Mesendoderm (in vitro differentiated cells): Measurements from ENCODE around the gene PECR.
A peak's percentile ranks its signal among the peaks of the same experiment; 100 is the strongest.
"Not testable (repeated sequence)": the region's sequence is repeated elsewhere in the genome, so short reads cannot be mapped to it uniquely, and the experiment has no call there.

ENCODE experiments used
- DNase-seq: peaks from one replicate; pipeline ENCODE4 v3.0.0; 2013
- H2AK5ac ChIP-seq: 2 replicates; pipeline ENCODE4 v1.6.1; 2013; ENCODE audit warnings: low read length, inconsistent platforms
- H2BK120ac ChIP-seq: 2 replicates; pipeline ENCODE4 v1.6.1; 2013; ENCODE audit warnings: low read depth, mild to moderate bottlenecking, low read length, moderate library complexity, mixed read lengths
- H2BK15ac ChIP-seq: replicated peaks from 2 replicates; pipeline ENCODE4 v1.6.1; 2013; ENCODE audit warnings: low read depth, mild to moderate bottlenecking, moderate library complexity
- H2BK5ac ChIP-seq: 2 replicates; pipeline ENCODE4 v1.6.1; 2013; ENCODE audit warnings: low read length, inconsistent platforms
- H3K18ac ChIP-seq: 2 replicates; pipeline ENCODE4 v1.6.1; 2013; ENCODE audit warnings: mild to moderate bottlenecking, low read length, mixed read lengths
- H3K23ac ChIP-seq: one replicate; pipeline ENCODE4 v1.6.1; 2013; ENCODE audit warnings: low read length
- H3K27ac ChIP-seq: 2 replicates; pipeline ENCODE4 v1.5.1; 2013; ENCODE audit warnings: low read depth, mild to moderate bottlenecking, inconsistent platforms, low read length, moderate library complexity
- H3K27me3 ChIP-seq: 2 replicates; pipeline ENCODE4 v1.6.1; 2013; ENCODE audit warnings: low read length, control low read depth, mild to moderate bottlenecking, inconsistent platforms; ENCODE audit not compliant: insufficient read depth, poor library complexity
- H3K36me3 ChIP-seq: 2 replicates; pipeline ENCODE4 v1.6.1; 2013; ENCODE audit warnings: low read length, inconsistent platforms; ENCODE audit not compliant: control insufficient read depth, insufficient read depth
- H3K4ac ChIP-seq: one replicate; pipeline ENCODE4 v1.6.1; 2013; ENCODE audit warnings: low read depth, mild to moderate bottlenecking, low read length, moderate library complexity
- H3K4me1 ChIP-seq: 2 replicates; pipeline ENCODE4 v1.6.1; 2013; ENCODE audit warnings: low read depth, low read length, inconsistent platforms; ENCODE audit not compliant: control insufficient read depth
- H3K4me2 ChIP-seq: 2 replicates; pipeline ENCODE4 v1.6.1; 2013; ENCODE audit warnings: low read length
- H3K4me3 ChIP-seq: 2 replicates; pipeline ENCODE4 v1.5.1; 2013; ENCODE audit warnings: mild to moderate bottlenecking, low read length
- H3K56ac ChIP-seq: one replicate; pipeline ENCODE4 v1.6.1; 2013; ENCODE audit warnings: low read length
- H3K79me1 ChIP-seq: 2 replicates; pipeline ENCODE4 v1.6.1; 2013; ENCODE audit warnings: low read length, inconsistent platforms
- H3K79me2 ChIP-seq: 2 replicates; pipeline ENCODE4 v1.6.1; 2013; ENCODE audit warnings: mild to moderate bottlenecking, low read length; ENCODE audit not compliant: control insufficient read depth, insufficient read depth
- H3K9ac ChIP-seq: 2 replicates; pipeline ENCODE4 v1.6.1; 2013; ENCODE audit warnings: low read length, inconsistent platforms
- H4K5ac ChIP-seq: one replicate; pipeline ENCODE4 v1.6.1; 2013; ENCODE audit warnings: low read length
- H4K8ac ChIP-seq: one replicate; pipeline ENCODE4 v1.6.1; 2013; ENCODE audit warnings: low read depth, mild to moderate bottlenecking, control low read depth, low read length, moderate library complexity
- WGBS: extraction: QIAGEN DNeasy Blood & Tissue Kit; methylation state at CpG from one replicate; pipeline ENCODE4 v1.1.7; 2013; ENCODE audit warnings: low lambda C conversion rate, missing lambda C conversion rate; ENCODE audit not compliant: insufficient coverage; ENCODE audit errors: extremely low coverage; 5-methylcytosine and 5-hydroxymethylcytosine counted together

Gene PECR

GRCh38 chr2:216013080-216013909 lies 68.3 kb downstream of the PECR start, which contains the start of gene MREG:
Gene MREG, minus strand, starts transcription at chr2:216013551. Its CDS starts 224 bp downstream, at chr2:216013327.
- Histone ChIP-seq H3K56ac (peak within 1 kb of the TSS; percentile 96), H4K8ac (no peak within 1 kb of the TSS), H3K79me2 (peaks cover 19% of the 10 kb centered on the region), H3K23ac (peak within 1 kb of the TSS; percentile 49), H3K79me1 (peaks cover 1% of the 10 kb centered on the region), H3K27me3 (no peaks in the 10 kb centered on the region), H3K9ac (peak within 1 kb of the TSS; percentile 73), H2BK120ac (no peak within 1 kb of the TSS), H2AK5ac (peak within 1 kb of the TSS; percentile 20), H2BK15ac (no peak within 1 kb of the TSS), H2BK5ac (peak within 1 kb of the TSS; percentile 36), H3K4ac (peak within 1 kb of the TSS; percentile 94), H4K5ac (no peak within 1 kb of the TSS), H3K18ac (peak within 1 kb of the TSS; percentile 98), H3K4me2 (peak within 1 kb of the TSS; percentile 58), H3K4me1 (no peaks in the 10 kb centered on the region), H3K27ac (peak within 1 kb of the TSS; percentile 42), H3K4me3 (peak within 1 kb of the TSS; percentile 57), H3K36me3 (no peaks in the 10 kb centered on the region)
- DNase-seq = peak; percentile 94
- WGBS = no CpG with 5 or more reads among the region's 70 CpGs

DNA sequence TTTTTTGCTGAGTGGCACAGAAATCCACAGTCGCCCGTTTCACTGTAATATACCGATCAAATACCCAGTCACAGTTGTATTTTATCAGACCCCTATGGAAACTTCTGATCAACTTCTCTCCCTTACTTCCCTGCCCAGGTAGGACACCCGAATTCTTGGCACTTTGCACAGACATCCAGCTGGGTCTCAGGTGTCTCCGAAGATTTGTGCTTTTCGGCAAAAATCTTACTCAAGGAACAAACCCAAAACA lies 68.9 kb downstream of the PECR start:
- no peak overlapping the region for H2AK5ac ChIP-seq
- H3K9ac ChIP-seq = peak overlapping the region; percentile 73
- H2BK5ac ChIP-seq = no peak overlapping the region
- peak overlapping the region; percentile 96 for H3K56ac ChIP-seq
- H3K79me1 ChIP-seq = peaks cover 1% of the 10 kb centered on the region
- no peak overlapping the region for H3K27ac ChIP-seq
- no peaks in the 10 kb centered on the region for H3K4me1 ChIP-seq
- H2BK15ac ChIP-seq = no peak overlapping the region
- no peaks in the 10 kb centered on the region for H3K36me3 ChIP-seq
- no peak for DNase-seq
- H4K8ac ChIP-seq = no peak overlapping the region
- no peak overlapping the region for H3K18ac ChIP-seq
- H3K4me2 ChIP-seq = peak overlapping the region; percentile 58
- H4K5ac ChIP-seq = no peak overlapping the region
- H3K4me3 ChIP-seq = peak overlapping the region; percentile 57
- H2BK120ac ChIP-seq = no peak overlapping the region
- H3K27me3 ChIP-seq = no peaks in the 10 kb centered on the region
- WGBS = no CpG with 5 or more reads among the region's 6 CpGs
- peak overlapping the region; percentile 94 for H3K4ac ChIP-seq
- H3K79me2 ChIP-seq = peaks cover 19% of the 10 kb centered on the region
- H3K23ac ChIP-seq = peak overlapping the region; percentile 49

GRCh38 chr2:216012133-216012829 lies 69.3 kb downstream of the PECR start:
- Histone ChIP-seq H3K36me3 (no peaks in the 10 kb centered on the region), H2BK15ac (no peak overlapping the region), H3K23ac (no peak overlapping the region), H3K79me1 (peaks cover 1% of the 10 kb centered on the region), H4K5ac (no peak overlapping the region), H3K79me2 (peaks cover 19% of the 10 kb centered on the region), H3K27ac (no peak overlapping the region), H3K27me3 (no peaks in the 10 kb centered on the region), H3K4ac (no peak overlapping the region), H2BK120ac (no peak overlapping the region), H3K18ac (no peak overlapping the region), H3K4me3 (peak overlapping the region; percentile 57), H2AK5ac (no peak overlapping the region), H4K8ac (no peak overlapping the region), H3K4me2 (peak overlapping the region; percentile 58), H3K56ac (peak overlapping the region; percentile 29), H2BK5ac (no peak overlapping the region), H3K4me1 (no peaks in the 10 kb centered on the region), H3K9ac (peak overlapping the region; percentile 73)
- no CpG with 5 or more reads among the region's 6 CpGs for WGBS
- no peak for DNase-seq

DNA sequence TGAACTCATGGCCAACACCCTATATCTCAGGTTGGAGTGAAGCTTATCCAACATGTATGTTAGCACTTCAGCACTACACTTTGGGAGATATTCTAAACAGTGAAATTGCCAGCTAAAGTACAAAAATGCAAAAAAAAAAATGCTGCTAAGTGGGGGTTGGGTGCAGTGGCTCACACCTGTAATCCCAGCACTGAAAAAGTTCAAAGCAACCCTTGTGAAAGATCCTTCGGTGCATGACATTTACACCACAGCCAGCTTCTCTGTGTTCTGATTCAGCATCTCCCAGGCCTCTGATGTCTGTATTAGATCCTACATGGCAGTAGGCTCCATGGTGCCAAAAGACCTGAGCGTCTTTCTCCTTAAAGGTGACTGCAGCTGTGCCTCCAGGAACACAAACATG lies 72.4 kb downstream of the PECR start:
- H3K56ac ChIP-seq, H2BK5ac ChIP-seq, H2BK15ac ChIP-seq, DNase-seq, H3K79me1 ChIP-seq, H2AK5ac ChIP-seq, H3K4ac ChIP-seq, H3K36me3 ChIP-seq, H3K27me3 ChIP-seq, H3K23ac ChIP-seq, H4K5ac ChIP-seq, H3K9ac ChIP-seq, H3K4me3 ChIP-seq, H3K4me2 ChIP-seq, H3K18ac ChIP-seq, H3K4me1 ChIP-seq, H2BK120ac ChIP-seq, H4K8ac ChIP-seq, H3K27ac ChIP-seq: not testable (repeated sequence)
- H3K79me2 ChIP-seq = peaks cover 32% of the 10 kb centered on the region
- WGBS = no CpG with 5 or more reads among the region's 2 CpGs

DNA sequence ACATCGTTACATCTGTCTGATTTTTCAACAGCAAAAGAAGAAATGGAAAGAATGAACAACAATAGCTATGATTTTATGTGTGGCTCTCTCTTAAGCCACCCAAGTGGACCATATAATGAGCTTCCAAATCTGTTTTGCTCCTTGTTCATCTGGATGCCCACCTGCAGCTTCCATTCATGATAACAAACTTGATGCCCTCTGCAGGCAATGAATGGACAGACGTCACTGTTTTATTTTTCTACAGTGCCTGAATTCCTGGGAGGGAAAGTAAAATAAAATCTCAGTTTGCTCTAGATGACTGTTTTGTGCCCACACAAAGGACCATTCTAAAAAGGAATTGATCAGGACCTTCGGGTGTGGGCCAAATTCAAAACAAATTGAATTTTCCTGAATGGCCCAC lies 73.2 kb downstream of the PECR start:
- WGBS = no CpG with 5 or more reads among the region's 3 CpGs

More for the DNA sequence above, 73.2 kb downstream of the PECR start:
- Histone ChIP-seq H3K9ac (no peak overlapping the region), H3K56ac (no peak overlapping the region), H3K18ac (no peak overlapping the region), H3K79me1 (peaks cover 5% of the 10 kb centered on the region), H3K4me3 (no peak overlapping the region), H3K36me3 (no peaks in the 10 kb centered on the region), H4K8ac (no peak overlapping the region), H3K4me1 (peaks cover 4% of the 10 kb centered on the region), H4K5ac (no peak overlapping the region), H2BK120ac (no peak overlapping the region), H3K23ac (no peak overlapping the region), H2BK15ac (no peak overlapping the region), H3K79me2 (peaks cover 37% of the 10 kb centered on the region), H2AK5ac (no peak overlapping the region), H3K27ac (no peak overlapping the region), H3K27me3 (no peaks in the 10 kb centered on the region), H2BK5ac (no peak overlapping the region), H3K4ac (no peak overlapping the region), H3K4me2 (no peak overlapping the region)
- no peak for DNase-seq
